Caco-2 (cell line): ENCODE results near the gene TCTN1. TPM values are rescaled to one million over a fixed set of nuclear protein-coding genes. Genes with fewer than 3 reads are reported as not detected.

ENCODE experiments used
- BruUV-seq: library from RNA; stranded (reverse); fragments of 400-500 nt; replicated peaks from 2 replicates; lab custom pipeline; 2021; lab: Mats Ljungman, UMichigan
- CTCF ChIA-PET: fragments of 300-600 bp; sonication (Branson Sonifier 250); formaldehyde crosslinking; loops from one replicate; lab custom pipeline; 2022; ENCODE audit warnings: antibody characterized with exemption; lab: Charles Lee
- POLR2A ChIA-PET: fragments of 300-600 bp; sonication (Branson Sonifier 250); formaldehyde crosslinking; loops from one replicate; lab custom pipeline; 2022; ENCODE audit warnings: antibody characterized with exemption; lab: Charles Lee
- DNase-seq, 2 experiments: peaks; one replicate each; pipeline versions ENCODE4 v3.0.0 to v3.0.0-alpha.2; 2020 to 2022
- H3K27me3 ChIP-seq: replicated peaks from 2 replicates; pipeline ENCODE4 v1.6.0; 2011; ENCODE audit warnings: low read length; ENCODE audit not compliant: control insufficient read depth, insufficient read depth
- H3K36me3 ChIP-seq: 2 replicates; pipeline ENCODE4 v1.5.1; 2011; ENCODE audit warnings: low read length; ENCODE audit not compliant: control insufficient read depth, insufficient read depth
- H3K4me1 ChIP-seq: fragments of 250-450 bp; sonication (Bioruptor Pico); 2 replicates; pipeline ENCODE4 v1.5.1; 2020; ENCODE audit warnings: mild to moderate bottlenecking
- H3K4me3 ChIP-seq: 2 replicates; pipeline ENCODE4 v1.5.1; 2011; ENCODE audit warnings: low read depth, mild to moderate bottlenecking, control low read depth, low read length
- H3K9me3 ChIP-seq: fragments of 250-450 bp; sonication (Bioruptor Pico); 2 replicates; pipeline ENCODE4 v1.5.1; 2020; ENCODE audit warnings: mild to moderate bottlenecking, moderate library complexity
- H3K27ac Mint-ChIP-seq: one replicate; pipeline ENCODE4 v1.8.0; 2022; ENCODE audit warnings: mixed read lengths; ENCODE audit not compliant: unreplicated experiment
- H3K27me3 Mint-ChIP-seq: one replicate; pipeline ENCODE4 v1.8.0; 2022; ENCODE audit warnings: mixed read lengths; ENCODE audit not compliant: insufficient read depth, unreplicated experiment
- H3K36me3 Mint-ChIP-seq: one replicate; pipeline ENCODE4 v1.8.0; 2022; ENCODE audit warnings: mild to moderate bottlenecking, mixed read lengths; ENCODE audit not compliant: insufficient read depth, unreplicated experiment
- H3K4me1 Mint-ChIP-seq: one replicate; pipeline ENCODE4 v1.8.0; 2022; ENCODE audit warnings: low read depth, mixed read lengths; ENCODE audit not compliant: unreplicated experiment
- H3K4me3 Mint-ChIP-seq: one replicate; pipeline ENCODE4 v1.8.0; 2022; ENCODE audit warnings: mild to moderate bottlenecking, moderate library complexity, mixed read lengths; ENCODE audit not compliant: unreplicated experiment
- H3K9me3 Mint-ChIP-seq: one replicate; pipeline ENCODE4 v1.8.0; 2022; ENCODE audit warnings: mixed read lengths; ENCODE audit not compliant: unreplicated experiment
- CTCF ChIP-seq, 2 experiments: fragments of 200-600 bp in 1 of 2; IDR thresholded peaks; 1 replicate in 1 of 2; 2 replicates in 1 of 2; pipeline versions ENCODE4 v1.5.1 to v1.8.0; 2011 to 2022; ENCODE audit warnings: antibody characterized with exemption in 1 of 2, control low read depth in 1 of 2, inconsistent platforms in 1 of 2, low read depth in 1 of 2, low read length in 1 of 2, mild to moderate bottlenecking in 1 of 2, moderate library complexity in 1 of 2; ENCODE audit not compliant: insufficient read depth in 1 of 2, severe bottlenecking in 1 of 2, unreplicated experiment in 1 of 2
- intact Hi-C: fragments of 100-400 bp; cut with micrococcal nuclease; formaldehyde crosslinking; loops from one replicate; pipeline ENCODE4 v1.10.0; 2022; ENCODE audit not compliant: unreplicated experiment
- total RNA-seq: library from RNA; stranded (reverse); gene quantifications from 2 replicates; pipeline ENCODE4 v1.2.3, GENCODE V29; 2022

TCTN1 gene
- total RNA-seq, 1 experiment from 2014 or later, result 13.8 TPM

DNA sequence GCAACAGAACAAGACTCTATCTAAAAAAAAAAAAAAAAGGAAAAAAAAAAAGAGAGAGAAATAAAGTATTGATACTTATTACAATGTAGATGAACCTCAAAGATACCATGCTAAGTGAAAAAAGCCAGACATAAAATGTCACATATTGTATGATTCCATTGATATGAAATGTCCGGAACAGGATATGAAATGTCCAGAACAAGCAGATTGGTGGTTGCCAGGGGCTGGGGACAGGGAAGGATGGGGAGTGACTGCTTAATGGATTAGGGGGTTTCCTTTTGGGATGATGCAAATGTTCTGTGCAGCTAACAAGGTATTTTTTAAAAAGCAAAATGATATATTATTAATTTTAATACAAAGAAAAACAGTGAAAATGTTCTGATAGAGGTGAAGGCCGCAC, 70.0 kb downstream of the TCTN1 start:
- POLR2A ChIA-PET, result no interaction called here
- TF ChIP-seq CTCF (IDR thresholded peaks at IDR 0.05; ENCODE audit: insufficient read depth in 1 of 2, low read depth in 1 of 2, low read length in 1 of 2, severe bottlenecking in 1 of 2, unreplicated experiment in 1 of 2), result no peak
- no peaks in the 10 kb centered on the region for H3K9me3 ChIP-seq
- H3K36me3 ChIP-seq, result no peaks in the 10 kb centered on the region
- Mint-ChIP-seq H3K4me3 (no peak overlapping the region), H3K36me3 (no peaks in the 10 kb centered on the region), H3K9me3 (no peaks in the 10 kb centered on the region), H3K4me1 (peaks cover 8% of the 10 kb centered on the region), H3K27me3 (peaks cover 11% of the 10 kb centered on the region), H3K27ac (no peak overlapping the region)
- H3K27me3 ChIP-seq, result no peaks in the 10 kb centered on the region
- no peak for DNase-seq
- CTCF ChIA-PET, result no interaction called here
- H3K4me3 ChIP-seq, result no peak overlapping the region
- no TSS peak for BruUV-seq
- intact Hi-C loops, result loop anchor here (10.0 kb wide), 1 partner anchor 219 kb away; the partner anchor contains the start of genes FAM216A and GPN3
- H3K4me1 ChIP-seq, result no peaks in the 10 kb centered on the region

DNA sequence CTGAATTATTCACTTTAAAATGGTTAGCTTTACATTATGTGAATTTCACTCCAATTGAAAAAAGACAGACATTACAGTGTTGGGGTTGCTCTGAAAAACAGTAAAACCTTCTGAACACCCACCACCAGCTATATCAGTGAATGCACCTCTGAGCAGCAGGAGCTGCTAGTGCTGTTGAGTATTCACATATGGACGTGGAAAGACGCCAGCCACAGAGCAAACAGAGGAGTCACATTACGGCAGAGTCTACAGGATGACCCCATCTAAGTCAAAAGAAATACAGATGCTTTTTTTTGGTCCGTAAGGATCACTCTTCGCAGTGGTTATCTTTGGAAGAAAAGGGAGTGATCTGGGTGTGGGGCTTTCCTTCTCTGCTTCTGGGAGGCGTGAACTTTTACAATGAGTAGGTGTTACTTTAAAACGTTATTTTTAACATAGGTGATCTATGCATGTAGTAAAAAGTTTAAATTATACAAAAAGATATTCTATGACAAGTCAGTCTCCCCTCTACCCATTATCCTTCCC, 70.4 kb downstream of the TCTN1 start:
- H3K27me3 Mint-ChIP-seq, result peaks cover 11% of the 10 kb centered on the region
- H3K36me3 Mint-ChIP-seq, result no peaks in the 10 kb centered on the region
- no peaks in the 10 kb centered on the region for H3K4me1 ChIP-seq
- no peaks in the 10 kb centered on the region for H3K9me3 ChIP-seq
- no peaks in the 10 kb centered on the region for H3K27me3 ChIP-seq
- no peak for DNase-seq
- ChIA-PET CTCF (no interaction called here), POLR2A (no interaction called here)
- no peaks in the 10 kb centered on the region for H3K9me3 Mint-ChIP-seq
- no peak overlapping the region for H3K27ac Mint-ChIP-seq
- H3K36me3 ChIP-seq, result no peaks in the 10 kb centered on the region
- H3K4me3 Mint-ChIP-seq, result no peak overlapping the region
- no peak for TF ChIP-seq CTCF (IDR thresholded peaks at IDR 0.05; ENCODE audit: insufficient read depth in 1 of 2, low read depth in 1 of 2, low read length in 1 of 2, severe bottlenecking in 1 of 2, unreplicated experiment in 1 of 2)
- peaks cover 8% of the 10 kb centered on the region for H3K4me1 Mint-ChIP-seq
- no peak overlapping the region for H3K4me3 ChIP-seq
- BruUV-seq, result no TSS peak
- intact Hi-C loops, result loop anchor here (10.0 kb wide), 1 partner anchor 220 kb away; the partner anchor contains the start of genes FAM216A and GPN3

- Histone ChIP-seq H3K9me3 (no peaks in the 10 kb centered on the region), H3K36me3 (no peaks in the 10 kb centered on the region), H3K27me3 (no peaks in the 10 kb centered on the region), H3K4me3 (no peak overlapping the region), H3K4me1 (no peaks in the 10 kb centered on the region)
- CTCF ChIA-PET, result no interaction called here
- POLR2A ChIA-PET, result no interaction called here
- H3K27ac Mint-ChIP-seq, result no peak overlapping the region
- TF ChIP-seq CTCF (IDR thresholded peaks at IDR 0.05; ENCODE audit: insufficient read depth in 1 of 2, low read depth in 1 of 2, low read length in 1 of 2, severe bottlenecking in 1 of 2, unreplicated experiment in 1 of 2), result no peak
- no peaks in the 10 kb centered on the region for H3K36me3 Mint-ChIP-seq
- DNase-seq, result no peak
- intact Hi-C loops, result loop anchor here (10.0 kb wide), 1 partner anchor 222 kb away; the partner anchor contains the start of genes FAM216A and GPN3
- BruUV-seq, result no TSS peak
- no peaks in the 10 kb centered on the region for H3K9me3 Mint-ChIP-seq
- H3K27me3 Mint-ChIP-seq, result peaks cover 11% of the 10 kb centered on the region
- H3K4me3 Mint-ChIP-seq, result no peak overlapping the region
- H3K4me1 Mint-ChIP-seq, result peaks cover 16% of the 10 kb centered on the region
These were observed 72.5 kb downstream of the TCTN1 start for GRCh38 chr12:110686294-110686903.
